ENCODE measurements around the gene LDB3.

LDB3 gene

DNA sequence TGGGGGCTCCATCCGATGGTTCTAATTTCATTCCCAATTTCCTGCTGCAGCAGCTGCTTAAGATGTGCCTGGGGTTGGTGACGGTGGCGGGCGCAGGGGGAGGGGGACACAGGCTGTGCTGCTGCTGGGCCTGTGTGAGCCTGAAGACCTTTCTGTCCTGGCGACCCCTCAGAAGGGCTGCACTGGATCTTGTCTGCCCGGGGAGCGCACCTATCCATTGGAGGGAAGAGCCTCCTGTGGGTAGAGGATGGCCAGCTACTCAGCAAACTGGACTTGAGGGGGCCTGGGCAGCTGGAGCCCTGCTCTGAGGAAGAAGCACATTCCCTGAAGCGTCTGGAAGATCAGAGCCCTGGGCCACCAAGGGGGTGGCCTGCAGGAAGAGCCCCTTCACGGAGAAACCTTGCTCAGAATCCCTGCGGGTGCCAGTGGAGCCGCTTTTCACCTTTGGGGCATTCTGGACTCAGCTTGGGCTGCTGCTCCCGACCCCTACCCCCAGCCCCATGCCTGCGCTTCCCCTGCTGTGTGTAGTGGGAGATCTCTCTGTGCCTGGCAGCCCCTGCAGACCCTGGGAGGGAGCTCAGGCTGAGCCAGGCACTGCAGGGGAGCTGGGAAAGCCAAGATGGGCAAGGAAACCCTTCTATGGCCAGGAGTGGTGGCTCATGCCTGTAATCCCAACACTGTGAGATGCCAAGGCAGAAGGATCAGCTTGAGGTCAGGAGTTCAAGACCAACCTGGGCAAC, 17.8 kb downstream of the LDB3 start:
- DNase-seq (ENCODE audit: low read depth) = no peak

DNA sequence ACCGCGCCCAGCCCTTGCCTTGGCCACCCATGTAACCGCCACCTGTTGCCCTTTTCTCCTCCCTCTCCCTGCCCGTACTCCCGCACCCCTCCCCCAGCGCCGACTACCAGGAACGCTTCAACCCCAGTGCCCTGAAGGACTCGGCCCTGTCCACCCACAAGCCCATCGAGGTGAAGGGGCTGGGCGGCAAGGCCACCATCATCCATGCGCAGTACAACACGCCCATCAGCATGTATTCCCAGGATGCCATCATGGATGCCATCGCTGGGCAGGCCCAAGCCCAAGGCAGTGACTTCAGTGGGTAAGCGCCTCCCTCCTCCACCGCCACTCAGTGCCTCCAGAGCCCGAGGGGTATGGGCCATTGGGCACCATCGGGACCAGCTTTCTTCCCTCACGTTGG, 18.7 kb downstream of the LDB3 start:
- no peak for DNase-seq (ENCODE audit: low read depth)

DNA sequence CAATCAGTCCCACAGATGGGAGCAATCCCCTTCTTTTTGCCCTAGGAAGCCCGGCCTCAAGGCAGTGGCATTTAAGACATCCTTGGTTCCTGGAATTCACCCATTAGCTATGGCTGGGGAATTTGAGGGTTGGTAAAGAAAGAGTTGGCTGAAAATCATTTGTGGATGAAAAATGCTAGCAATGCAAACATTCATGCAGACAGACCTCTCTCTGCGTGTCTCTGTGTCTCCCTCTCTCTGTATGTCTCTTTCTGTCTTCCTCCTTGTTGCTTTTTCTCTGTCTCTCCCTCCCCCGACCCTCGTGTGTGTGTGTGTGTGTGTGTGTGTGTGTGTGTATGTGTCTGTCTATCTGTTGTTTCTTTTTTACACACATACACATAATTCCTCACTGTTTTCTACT, 19.4 kb downstream of the LDB3 start:
- no peak for DNase-seq (ENCODE audit: low read depth)

DNA sequence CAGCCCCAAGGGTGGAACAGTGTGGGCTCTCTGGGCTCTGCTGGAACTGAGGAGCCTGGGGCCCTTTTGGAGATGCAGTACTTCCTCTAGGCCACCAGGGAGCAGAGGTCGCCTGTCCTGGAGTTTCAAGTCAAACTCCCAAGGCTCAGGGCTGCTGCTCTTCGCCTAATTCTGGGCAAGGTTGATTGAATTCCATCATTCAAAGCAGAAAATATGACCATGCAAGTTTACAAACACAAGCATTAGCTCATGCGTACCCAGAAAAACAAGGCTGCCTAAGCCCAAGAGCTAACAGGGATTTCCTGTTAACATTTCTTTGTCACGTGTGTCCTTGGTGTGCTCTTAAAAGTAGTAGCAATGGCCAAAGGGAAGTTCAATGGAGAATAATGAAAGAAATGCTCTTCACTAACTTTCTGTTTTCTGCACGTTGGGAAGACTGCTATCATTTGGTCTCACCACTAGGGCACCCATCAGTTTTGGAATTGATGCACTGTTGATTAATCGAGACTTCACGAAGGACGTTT, 20.1 kb downstream of the LDB3 start:
- DNase-seq (ENCODE audit: low read depth) = peak; percentile 18

DNA sequence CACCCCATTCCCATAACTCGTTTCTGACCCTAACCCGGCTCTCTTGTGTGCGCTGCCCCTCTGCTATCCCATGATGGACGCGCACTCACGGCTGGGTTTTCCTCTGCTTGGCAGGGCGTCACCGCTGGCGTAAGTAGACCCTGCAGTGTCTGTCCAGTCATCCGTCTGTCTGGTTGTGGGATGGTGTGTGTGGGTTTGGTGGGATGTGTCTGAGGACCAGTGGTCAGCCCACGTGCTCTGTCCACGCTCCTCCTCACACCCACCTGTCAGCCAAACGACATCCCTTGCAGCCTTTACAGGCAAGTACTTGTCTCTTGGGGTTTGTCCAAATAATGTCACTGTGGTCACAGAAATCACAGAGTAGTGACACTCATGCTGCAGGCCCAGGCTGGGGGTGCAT, 20.8 kb downstream of the LDB3 start:
- DNase-seq (ENCODE audit: low read depth) = no peak

DNA sequence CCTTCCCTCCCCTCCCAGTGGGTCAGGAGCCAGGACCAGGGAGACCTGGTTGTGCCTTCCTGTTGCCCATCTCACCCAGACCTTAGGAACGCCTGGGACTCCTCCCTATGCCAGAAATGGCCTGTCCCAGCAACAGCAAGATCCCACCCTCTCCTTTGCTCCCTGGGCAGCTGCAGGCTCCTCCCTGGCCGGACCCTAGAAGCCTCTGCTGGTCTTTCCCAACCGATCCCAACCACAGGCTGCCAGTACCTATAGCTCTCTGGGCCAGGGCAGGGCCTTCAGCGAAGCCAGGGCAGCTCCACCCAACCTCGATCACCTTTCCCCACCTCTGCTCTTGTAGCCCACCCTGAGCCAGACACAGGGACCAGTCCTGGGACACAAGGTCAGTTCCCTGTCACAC, 21.9 kb downstream of the LDB3 start:
- no peak for DNase-seq (ENCODE audit: low read depth)

DNA sequence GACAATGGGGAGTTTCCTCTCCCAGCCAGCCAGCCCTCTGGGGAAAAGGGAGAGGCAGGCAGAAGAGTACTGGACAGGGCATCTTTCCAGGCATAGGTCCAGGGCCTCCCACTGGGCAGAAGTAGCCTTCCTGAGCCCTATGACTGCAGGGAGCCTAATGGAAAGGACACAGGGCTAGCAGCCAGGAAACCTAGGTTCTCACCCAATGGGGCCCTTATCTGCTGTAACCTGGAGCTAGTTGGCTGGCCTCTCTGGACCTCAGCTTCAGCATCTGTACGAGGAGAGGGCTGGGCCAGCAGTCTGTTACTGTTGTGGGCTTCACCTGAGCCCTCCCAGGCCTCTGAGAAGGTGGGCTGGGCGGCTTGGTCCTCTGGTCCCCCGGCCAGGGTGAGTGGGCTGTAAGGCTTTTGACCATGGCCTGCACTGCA, 22.4 kb downstream of the LDB3 start:
- no peak for DNase-seq (ENCODE audit: low read depth)

DNA sequence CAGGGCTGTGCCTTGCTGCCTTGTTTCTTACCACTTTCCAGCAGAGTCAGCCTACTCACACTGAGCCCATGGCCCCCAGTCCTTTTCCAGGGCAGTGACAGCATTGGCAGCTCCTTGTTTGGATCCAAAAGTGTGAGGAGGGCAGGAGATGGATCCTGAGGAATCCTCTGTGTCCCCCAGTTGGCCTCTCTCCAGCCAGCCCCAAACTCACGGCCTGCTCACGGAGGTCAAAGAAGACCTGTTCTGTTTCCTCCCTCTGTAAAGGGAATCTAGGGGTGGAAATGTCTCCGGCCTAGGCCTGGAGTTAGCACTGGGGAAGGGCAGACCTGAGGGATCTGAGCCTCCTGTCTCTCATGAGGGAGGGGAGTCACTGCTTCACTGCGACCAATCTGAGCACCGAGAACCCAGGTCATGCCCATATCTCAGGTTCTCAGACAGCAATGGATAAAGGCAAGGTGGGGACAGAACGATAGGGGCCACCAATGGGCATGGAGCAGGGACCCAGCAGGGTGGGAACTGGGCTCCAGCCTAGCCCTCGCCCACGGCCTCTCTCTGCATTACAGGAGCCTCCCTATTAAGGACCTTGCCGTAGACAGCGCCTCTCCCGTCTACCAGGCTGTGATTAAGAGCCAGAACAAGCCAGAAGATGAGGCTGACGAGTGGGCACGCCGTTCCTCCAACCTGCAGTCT, 23.2 kb downstream of the LDB3 start:
- DNase-seq (ENCODE audit: low read depth) = no peak

DNA sequence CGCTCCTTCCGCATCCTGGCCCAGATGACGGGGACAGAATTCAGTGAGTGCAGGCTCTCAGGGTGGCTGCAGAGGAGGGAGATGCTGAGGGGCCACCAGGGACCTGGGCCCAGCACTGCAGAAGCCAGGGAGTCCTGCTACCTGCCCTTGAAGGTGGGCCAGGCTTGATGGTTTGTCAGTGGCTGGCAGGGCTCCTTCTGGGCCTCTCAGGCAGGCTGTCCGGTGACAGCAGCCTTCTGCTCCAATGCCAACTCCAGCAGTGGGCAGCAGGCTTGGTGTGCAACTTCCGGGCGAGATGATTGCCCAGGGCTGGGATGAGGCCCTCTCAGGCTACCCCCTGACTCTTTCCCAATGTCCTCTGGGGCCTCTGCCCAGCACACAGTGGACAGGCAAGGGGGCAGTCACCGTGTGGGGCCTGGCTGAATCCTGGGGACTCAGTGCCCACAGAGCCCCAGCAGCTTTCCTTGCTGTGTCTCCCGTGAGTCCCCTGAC, 23.8 kb downstream of the LDB3 start:
- no peak for DNase-seq (ENCODE audit: low read depth)

DNA sequence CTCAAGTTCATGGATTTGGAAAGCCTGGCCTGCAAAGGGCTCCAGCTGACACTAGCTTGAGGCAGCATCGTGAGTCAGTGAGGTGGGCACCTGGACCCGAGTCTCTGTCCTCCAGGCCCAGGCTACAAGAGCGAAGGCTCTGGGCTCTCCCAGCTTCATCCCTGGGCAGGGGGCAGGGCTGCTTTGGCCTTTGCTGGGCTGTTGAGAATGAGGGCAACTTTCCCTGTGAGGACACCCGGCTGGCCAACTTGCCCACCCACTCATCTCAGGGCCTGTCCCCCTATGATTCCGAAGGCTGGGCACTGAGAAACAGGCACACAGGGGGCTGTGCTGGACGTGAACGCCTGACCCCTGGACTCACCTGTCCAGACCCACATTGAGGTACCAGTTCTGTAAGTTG, 24.4 kb downstream of the LDB3 start:
- no peak for DNase-seq (ENCODE audit: low read depth)

DNA sequence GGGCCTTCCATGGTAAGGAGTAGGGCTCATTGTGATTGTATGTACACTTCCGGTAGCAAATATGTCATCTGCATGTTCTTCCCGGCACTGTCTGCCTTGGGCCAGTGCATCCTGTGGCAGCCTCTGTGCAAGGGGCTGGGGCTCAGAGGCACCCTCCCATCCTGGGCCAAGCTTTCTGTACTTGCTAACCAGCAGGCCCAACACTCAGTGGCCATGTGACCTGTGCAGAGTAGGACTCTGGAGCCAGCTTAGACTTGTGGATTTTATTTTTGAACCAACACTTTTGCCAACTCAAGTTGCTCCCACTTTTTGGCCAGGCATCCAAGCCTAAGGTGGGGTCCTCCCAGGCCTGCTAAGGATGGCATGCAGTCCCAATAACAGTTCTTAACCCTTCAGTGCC, 25.0 kb downstream of the LDB3 start:
- DNase-seq (ENCODE audit: low read depth) = no peak

DNA sequence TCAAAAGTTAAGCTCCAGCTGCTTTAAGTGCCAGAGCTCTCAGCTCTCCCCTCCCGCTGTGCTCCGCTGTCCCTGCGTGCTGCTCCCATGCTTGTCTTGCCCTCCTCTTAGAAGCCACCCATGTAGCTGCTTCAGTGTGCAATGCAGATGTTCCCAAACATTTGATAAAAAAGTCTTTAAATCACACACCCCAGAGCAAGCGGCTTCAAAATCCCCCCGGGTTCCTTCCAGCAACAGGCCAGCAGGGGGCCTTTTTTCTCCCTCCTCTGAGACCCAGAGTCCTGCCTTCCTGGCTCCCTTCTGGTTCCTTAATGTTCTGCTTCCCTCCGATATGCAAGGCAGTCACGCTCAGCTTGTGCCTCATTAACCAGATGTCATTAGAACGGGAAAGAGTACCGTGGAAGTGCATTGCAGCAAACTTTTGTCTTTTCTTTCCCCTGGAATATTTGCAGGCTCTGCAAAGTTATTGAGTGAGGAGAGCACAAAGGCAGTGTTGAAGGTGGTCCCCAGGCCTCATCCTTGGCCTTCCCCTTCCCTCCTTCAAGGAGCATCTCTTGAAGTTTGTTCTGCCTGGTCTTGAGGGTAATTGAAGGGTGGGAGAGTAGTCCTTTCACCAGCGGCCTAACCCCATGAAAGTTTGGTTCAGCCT, 25.5 kb downstream of the LDB3 start:
- DNase-seq (ENCODE audit: low read depth) = no peak

DNA sequence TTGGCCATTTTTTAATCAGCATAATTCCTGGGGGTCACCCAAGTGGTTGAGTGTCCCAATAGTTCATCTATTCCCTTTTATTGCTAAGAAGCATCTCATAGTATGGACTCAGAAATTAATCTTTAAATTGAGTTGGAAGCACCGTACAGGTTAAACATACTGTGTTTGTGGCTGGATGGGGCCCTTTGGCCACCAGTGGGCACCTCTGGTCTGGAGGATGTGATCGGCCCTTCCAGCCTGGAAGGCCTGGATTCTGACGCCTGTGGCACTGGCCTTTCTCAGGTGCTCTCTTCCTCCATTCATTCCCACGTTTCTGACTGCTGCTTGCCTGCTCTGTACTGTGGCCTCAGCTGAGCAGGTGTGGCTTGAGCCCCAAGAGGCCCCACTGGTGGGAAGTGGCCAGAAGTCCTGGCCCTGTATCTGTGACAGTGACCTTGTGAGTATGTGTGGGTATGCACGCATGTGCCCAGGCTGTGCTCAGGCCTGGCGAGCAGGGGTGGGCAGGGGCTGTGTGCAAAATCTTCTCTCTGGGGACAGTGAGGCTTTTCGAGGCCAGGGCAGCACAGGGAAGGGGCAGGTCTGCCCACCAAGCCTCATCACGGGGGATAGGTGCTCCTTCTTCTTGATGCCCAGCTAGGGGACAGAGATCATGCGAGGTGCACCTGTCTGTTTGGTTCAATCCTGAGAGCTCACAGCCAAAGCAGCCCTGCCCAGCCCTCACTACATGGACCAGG, 30.1 kb downstream of the LDB3 start:
- DNase-seq (ENCODE audit: low read depth) = no peak

DNA sequence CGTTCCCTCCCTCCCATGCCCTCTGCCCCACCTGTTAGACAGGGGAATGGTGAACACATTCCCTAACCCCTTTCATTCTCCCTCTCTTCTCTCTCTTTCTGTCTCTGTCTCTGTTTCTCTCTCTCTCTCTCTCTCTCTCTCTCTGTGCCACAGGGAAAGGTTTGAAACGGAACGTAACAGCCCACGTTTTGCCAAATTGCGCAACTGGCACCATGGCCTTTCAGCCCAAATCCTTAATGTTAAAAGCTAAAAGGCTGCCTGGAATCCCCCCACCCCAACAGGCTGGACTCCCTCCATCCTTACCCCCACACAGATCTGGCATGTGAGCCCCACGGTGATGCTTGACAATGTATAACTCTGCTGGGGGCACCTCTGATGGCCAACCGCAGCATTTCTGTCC, 30.8 kb downstream of the LDB3 start:
- no peak for DNase-seq (ENCODE audit: low read depth)

DNA sequence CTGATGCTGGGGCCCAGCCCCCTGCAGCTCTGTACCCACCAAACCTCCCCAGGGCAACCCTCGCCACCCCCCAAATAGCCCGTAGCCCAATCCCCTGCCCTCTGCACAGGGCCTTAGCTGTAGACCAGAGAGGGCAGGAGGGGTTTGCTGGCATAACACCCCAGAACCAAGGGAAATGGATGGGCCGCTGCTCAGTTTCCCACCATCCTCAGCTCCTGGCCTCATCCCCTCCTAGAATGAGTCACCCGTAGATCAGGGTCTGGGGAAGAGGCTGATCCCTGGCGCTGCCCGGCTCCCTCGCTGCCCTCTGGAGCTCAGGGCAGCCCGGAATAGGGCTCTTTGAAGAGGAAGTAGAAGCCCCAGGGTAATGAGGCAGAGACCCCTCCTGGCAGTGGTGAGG, 31.2 kb downstream of the LDB3 start:
- DNase-seq (ENCODE audit: low read depth) = no peak

DNA sequence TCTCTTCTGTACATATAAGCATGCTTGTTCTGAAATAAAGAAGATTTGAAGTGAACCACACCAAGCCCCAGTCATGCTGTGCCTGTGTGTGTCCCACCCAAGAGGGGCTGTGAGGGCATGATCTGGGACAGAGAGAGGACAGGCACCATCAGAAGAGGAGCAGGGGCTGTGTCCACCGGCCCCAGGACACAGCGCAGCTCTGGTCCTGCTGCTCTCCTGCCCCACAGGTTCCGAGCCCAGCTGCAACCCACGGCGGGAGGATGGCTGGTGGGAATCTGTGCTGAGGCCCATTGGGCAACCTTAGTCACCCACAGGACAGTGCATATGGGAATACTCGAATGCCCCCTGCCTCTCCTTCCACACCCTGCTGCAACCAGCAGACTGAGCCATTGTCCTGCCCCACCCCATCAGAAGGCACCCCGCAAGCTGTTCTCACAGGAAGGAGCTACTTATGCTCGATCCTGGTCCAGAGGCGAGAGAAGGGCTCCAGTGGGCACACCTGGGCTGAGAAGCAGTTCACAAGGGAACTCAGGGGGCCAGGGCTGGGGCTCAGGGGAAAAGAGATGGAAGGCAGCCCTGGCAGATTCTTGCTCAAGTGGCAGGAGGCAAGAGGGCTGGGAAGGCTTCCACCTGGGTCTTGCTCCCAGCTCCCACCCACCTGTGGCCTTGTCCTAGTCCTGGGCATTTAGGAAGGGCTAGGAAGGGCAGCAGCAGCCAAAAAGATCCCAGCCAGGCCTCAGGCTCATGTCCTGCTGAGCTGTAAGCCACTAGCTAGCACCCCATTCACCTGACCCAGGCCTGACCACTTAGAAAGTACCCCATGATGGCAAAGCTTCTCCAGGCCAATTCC, 31.9 kb downstream of the LDB3 start:
- no peak for DNase-seq (ENCODE audit: low read depth)

DNA sequence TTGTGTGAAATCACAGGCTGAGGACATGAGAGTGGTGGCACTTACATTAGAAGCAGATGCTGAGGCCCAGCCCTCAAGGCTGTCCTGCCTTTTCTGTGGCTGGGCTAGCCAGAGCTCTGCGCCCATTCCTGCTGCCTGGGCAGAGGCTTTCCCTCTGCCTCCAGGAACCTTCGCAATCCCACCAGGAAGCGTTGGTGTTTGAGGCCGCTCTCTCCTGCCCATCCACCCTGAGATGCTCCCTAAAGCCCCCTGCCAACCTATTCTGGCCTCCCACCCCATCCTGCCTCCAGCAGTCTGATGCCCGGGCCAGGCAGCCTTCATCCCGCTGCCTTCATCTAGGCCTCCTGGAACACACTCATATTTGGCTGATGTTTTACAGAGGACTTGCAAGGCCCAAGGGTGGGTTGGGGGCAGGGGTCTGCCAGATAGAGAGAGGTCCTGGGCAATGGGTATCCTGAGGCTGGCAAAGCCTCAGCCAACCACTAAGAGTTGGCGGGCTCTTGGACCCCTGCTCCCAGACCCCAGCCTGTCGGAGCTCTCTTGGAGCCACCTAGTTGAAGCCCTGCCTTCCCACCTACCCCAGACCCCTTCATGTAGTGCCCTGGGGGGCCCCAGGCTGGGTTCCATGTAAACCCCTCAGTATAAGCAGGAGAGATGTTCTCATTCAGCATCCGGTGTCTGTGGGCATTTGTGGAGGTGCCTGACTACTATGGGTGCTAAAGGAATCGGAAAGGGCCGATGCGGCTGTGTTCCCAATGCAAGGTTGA, 32.7 kb downstream of the LDB3 start:
- no peak for DNase-seq (ENCODE audit: low read depth)

DNA sequence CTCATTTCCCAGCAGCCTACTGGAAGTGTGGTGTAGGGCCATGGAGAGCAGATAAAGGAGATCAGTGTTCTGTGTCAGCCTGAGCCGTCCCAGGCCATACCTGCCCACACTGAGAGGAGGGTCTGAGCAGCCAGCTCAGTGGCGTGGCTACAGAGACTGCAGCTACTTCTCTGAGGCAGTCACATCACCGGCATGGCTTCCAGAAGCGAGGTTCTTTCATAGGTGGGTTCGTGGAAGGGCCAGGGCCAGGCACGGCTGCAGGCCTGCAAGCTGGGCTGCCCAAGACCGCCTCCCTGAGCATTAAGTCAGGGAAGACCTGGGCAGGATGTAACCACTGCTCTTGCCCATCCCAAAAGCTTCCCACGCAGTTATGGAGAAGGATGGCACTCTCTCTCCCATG, 34.9 kb downstream of the LDB3 start:
- no peak for DNase-seq (ENCODE audit: low read depth)

DNA sequence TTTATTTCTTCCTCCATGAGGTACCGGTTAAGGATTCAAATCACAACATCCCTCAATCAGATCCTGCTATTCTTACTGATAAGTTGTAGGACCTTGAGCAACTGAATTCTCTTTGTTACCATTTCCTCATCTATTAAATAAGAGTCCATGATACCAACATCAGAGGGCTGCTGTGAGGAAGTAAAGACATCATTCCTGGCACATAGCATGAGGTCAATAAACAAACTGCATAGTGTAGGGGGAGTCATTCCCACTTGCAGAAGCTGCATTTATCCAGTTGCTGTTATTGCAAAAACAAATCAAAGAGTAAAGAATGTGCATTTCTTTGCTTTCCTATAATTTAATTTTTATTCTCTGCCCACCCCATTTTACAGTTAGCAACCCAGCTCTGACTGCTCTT, 36.8 kb downstream of the LDB3 start:
- DNase-seq (ENCODE audit: low read depth) = no peak

DNA sequence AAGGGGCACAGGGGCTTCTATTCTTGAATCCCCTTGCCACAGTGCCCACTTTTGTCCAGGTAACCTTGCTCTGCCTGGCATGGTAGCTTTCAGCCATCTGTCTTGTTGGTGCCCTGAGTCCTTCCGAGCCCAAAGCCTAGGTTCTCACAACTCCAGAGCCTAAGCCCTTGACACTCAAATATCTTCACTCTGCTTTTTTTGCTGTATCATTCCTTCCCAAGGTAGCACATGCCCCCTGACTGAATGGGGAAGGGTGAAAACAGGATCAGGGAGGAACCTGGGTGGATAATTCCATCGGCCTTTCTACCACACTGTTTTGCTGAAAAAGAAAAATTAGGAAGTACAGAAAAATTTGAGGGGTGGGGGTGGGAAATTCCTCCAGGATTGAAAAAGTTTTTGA, 37.6 kb downstream of the LDB3 start:
- DNase-seq (ENCODE audit: low read depth) = no peak

DNA sequence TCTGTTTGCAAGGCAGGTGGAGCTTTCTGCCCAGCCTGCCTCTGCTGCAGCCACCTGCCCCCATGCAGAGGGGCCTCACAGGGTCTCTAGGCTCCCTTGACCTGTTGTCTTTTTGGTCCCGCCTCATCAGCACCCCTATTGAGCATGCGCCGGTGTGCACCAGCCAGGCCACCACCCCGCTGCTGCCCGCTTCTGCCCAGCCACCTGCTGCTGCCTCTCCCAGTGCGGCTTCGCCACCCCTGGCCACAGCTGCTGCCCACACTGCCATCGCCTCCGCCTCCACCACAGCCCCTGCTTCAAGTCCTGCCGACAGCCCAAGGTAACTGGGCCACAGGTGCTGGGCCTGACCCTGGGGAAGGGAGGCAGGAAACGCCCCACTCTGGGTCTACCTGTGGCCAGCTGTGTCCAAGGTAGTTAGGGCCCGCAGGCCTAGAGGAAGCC, 38.1 kb downstream of the LDB3 start:
- no peak for DNase-seq (ENCODE audit: low read depth)
